Prostate gland (tissue), 2 donors: ENCODE results near the gene NSG2.

Experiments used
- POLR2AphosphoS5 ChIP-seq: sonication (generic); formaldehyde crosslinking; IDR thresholded peaks from one replicate; pipeline ENCODE4 v1.6.1; 2017; ENCODE audit warnings: antibody characterized with exemption
- TF ChIP-seq, protein P1 (sequence below), 4 experiments: fragments of 200-600 bp in 2 of 4; fragments of 450-650 bp in 2 of 4; sonication (generic) in 2 of 4; IDR thresholded peaks; 1 replicate in 3 of 4; 2 replicates in 1 of 4; pipeline ENCODE4 v1.5.1; 2016 to 2019; ENCODE audit warnings: antibody characterized with exemption in 4 of 4, mild to moderate bottlenecking in 2 of 4, moderate library complexity in 2 of 4

DNA sequence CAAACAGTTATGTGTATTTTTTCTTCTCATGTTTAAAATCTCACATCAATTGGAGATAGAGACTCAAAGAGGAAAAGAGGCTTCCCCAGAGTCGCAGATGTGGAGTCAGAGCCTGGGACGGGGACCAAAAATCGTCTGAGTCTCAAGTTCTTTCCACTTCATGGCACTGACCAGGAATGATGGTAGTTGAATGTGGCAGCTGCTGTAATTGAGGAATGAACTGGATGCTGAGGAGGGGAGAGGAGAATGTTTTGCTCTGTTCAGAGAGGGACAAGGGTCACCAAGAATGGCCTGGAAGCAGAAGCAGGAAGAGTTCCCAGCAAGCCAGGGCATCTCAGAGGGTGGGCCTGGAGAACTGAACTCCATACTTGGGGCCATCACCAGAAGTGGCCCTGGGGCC lies 103.9 kb downstream of the NSG2 start:
- TF ChIP-seq, protein P1, sequence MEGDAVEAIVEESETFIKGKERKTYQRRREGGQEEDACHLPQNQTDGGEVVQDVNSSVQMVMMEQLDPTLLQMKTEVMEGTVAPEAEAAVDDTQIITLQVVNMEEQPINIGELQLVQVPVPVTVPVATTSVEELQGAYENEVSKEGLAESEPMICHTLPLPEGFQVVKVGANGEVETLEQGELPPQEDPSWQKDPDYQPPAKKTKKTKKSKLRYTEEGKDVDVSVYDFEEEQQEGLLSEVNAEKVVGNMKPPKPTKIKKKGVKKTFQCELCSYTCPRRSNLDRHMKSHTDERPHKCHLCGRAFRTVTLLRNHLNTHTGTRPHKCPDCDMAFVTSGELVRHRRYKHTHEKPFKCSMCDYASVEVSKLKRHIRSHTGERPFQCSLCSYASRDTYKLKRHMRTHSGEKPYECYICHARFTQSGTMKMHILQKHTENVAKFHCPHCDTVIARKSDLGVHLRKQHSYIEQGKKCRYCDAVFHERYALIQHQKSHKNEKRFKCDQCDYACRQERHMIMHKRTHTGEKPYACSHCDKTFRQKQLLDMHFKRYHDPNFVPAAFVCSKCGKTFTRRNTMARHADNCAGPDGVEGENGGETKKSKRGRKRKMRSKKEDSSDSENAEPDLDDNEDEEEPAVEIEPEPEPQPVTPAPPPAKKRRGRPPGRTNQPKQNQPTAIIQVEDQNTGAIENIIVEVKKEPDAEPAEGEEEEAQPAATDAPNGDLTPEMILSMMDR (IDR thresholded peaks at IDR 0.05): no peak
- TF ChIP-seq POLR2AphosphoS5: no peak
